ENCODE measurements around the gene USHBP1. TPM values are rescaled to one million over a fixed set of nuclear protein-coding genes. Genes with fewer than 3 reads are reported as not detected.
"Not testable (repeated sequence)": the region's sequence is repeated elsewhere in the genome, so short reads cannot be mapped to it uniquely, and the experiment has no call there.

Gene USHBP1
- total RNA-seq, 1 donor from 2014 or later, result 0.64 TPM

GRCh38 chr19:17295551-17295950, 31.0 kb upstream of the USHBP1 start:
- ATAC-seq, result not testable (repeated sequence)

GRCh38 chr19:17294051-17294891, 29.7 kb upstream of the USHBP1 start:
- ATAC-seq, result peak; percentile 17

- no peak for ATAC-seq
Observed at GRCh38 chr19:17293605-17294004, 29.1 kb upstream of the USHBP1 start.

GRCh38 chr19:17292301-17293074, 27.9 kb upstream of the USHBP1 start:
- ATAC-seq, result peak; percentile 90

- ATAC-seq, result no peak
Observed at GRCh38 chr19:17289489-17289888, 24.9 kb upstream of the USHBP1 start.

GRCh38 chr19:17286752-17287151, 22.2 kb upstream of the USHBP1 start:
- ATAC-seq, result no peak

GRCh38 chr19:17286263-17286662, 21.7 kb upstream of the USHBP1 start:
- no peak for ATAC-seq

- ATAC-seq, result no peak
Observed at GRCh38 chr19:17285415-17286135, 21.0 kb upstream of the USHBP1 start.

- ATAC-seq, result no peak
Observed at GRCh38 chr19:17283504-17283996, 19.0 kb upstream of the USHBP1 start.

- ATAC-seq, result peak; percentile 90
Observed at GRCh38 chr19:17282488-17283125, 18.1 kb upstream of the USHBP1 start.

- ATAC-seq, result peak; percentile 23
Observed at GRCh38 chr19:17281391-17282304, 17.1 kb upstream of the USHBP1 start, which contains the start of gene ANKLE1. ANKLE1 (plus strand) TSS chr19:17281901; CDS start chr19:17281921, 20 bp downstream.

GRCh38 chr19:17279436-17279835, 14.9 kb upstream of the USHBP1 start:
- ATAC-seq, result no peak

GRCh38 chr19:17275441-17276175, 11.1 kb upstream of the USHBP1 start:
- ATAC-seq, result no peak

GRCh38 chr19:17274892-17275291, 10.3 kb upstream of the USHBP1 start:
- ATAC-seq, result not testable (repeated sequence)

GRCh38 chr19:17268754-17269153, 4.2 kb upstream of the USHBP1 start:
- ATAC-seq, result no peak

- ATAC-seq, result peak; percentile 96
Observed at GRCh38 chr19:17266975-17267788, 2.6 kb upstream of the USHBP1 start, which contains the start of gene BABAM1. BABAM1 (plus strand) TSS chr19:17267443; CDS start chr19:17268807, 1,364 bp downstream.

- no peak for ATAC-seq
Observed at GRCh38 chr19:17266589-17266974, 2.0 kb upstream of the USHBP1 start.

GRCh38 chr19:17266026-17266425, 1.5 kb upstream of the USHBP1 start:
- no peak for ATAC-seq
